ENCODE measurements around the gene FNDC8. TPM values are rescaled to one million over a fixed set of nuclear protein-coding genes. Genes with fewer than 3 reads are reported as not detected.

The FNDC8 gene
- total RNA-seq, 4 donors from 2014 or later = not detected

DNA sequence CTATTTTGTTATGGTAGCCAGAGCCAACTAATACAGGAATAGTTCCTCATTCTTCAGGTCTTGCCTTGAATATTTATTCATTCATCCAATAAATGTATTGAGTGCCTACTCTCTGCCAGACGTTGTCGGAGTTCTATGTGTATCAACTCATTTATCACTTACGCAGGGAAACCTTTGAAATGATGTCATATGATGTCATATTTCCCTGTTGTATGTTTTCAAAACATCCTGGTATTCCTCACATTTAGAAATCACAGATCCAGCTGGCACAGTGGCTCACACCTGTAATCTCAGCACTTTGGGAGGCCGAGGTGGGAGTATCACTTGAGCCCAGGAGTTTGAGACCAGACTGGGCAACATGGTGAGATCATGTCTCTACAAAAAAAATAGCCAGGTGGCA is 23.4 kb downstream of the FNDC8 start:
- intact Hi-C loops (cut with DNase I) = loop anchor here (5.0 kb wide), 1 partner anchor 97 kb away; the partner anchor contains the start of gene SLFN5
- TF ChIP-seq EP300 (IDR thresholded peaks at IDR 0.05) (no peak), POLR2A (IDR thresholded peaks at IDR 0.05; ENCODE audit: low read depth) (no peak), POLR2AphosphoS5 (IDR thresholded peaks at IDR 0.05) (no peak)
- TF ChIP-seq, protein P1, sequence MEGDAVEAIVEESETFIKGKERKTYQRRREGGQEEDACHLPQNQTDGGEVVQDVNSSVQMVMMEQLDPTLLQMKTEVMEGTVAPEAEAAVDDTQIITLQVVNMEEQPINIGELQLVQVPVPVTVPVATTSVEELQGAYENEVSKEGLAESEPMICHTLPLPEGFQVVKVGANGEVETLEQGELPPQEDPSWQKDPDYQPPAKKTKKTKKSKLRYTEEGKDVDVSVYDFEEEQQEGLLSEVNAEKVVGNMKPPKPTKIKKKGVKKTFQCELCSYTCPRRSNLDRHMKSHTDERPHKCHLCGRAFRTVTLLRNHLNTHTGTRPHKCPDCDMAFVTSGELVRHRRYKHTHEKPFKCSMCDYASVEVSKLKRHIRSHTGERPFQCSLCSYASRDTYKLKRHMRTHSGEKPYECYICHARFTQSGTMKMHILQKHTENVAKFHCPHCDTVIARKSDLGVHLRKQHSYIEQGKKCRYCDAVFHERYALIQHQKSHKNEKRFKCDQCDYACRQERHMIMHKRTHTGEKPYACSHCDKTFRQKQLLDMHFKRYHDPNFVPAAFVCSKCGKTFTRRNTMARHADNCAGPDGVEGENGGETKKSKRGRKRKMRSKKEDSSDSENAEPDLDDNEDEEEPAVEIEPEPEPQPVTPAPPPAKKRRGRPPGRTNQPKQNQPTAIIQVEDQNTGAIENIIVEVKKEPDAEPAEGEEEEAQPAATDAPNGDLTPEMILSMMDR (IDR thresholded peaks at IDR 0.05) = no peak
- Histone ChIP-seq H3K4me3 (no peak overlapping the region), H3K4me1 (peaks cover 12 to 26% (median 23%) of the 10 kb centered on the region in 4 donors), H3K9me3 (no peaks in the 10 kb centered on the region), H3K27me3 (peaks cover 0 to 3% (median 0%) of the 10 kb centered on the region in 4 donors), H3K36me3 (peaks cover 0 to 4% (median under 1%) of the 10 kb centered on the region in 4 donors), H3K27ac (replicated peaks in 1 of 4) (no peak overlapping the region)
- DNase-seq (ENCODE audit: extremely low spot score) = no peak
- WGBS = 82% methylated on average over 4 of the region's 4 CpGs

DNA sequence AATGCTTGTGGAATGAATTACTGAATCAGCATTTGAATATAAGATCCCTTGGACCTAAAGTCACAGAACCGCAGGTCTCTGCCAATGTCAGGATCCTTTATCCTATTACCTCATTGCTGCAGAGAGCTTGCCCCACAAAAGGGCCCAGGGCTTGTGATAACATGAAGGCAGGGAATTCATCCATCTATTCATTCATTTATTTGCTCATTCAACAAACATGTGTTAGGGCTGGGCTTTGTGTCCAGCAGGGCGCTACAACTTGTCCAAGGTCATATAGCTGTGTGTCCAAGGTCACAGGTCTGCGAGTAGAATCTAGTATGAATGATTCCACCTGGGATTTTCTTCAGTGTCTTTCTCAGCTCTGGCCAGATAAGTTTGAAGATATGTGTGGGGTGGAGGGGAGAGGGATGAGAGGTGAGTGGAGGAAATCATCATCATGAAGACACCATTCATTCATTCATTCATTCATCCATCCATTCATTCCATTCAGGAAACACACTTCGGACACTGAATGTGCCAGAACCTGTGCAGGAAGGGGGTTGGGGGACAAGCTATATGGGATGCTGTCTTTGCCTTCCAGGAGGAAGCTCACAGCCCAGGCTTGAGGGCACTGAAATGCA is 24.9 kb downstream of the FNDC8 start:
- TF ChIP-seq EP300 (IDR thresholded peaks at IDR 0.05) (no peak), POLR2A (IDR thresholded peaks at IDR 0.05; ENCODE audit: low read depth) (no peak), POLR2AphosphoS5 (IDR thresholded peaks at IDR 0.05) (no peak)
- TF ChIP-seq, protein P1 (IDR thresholded peaks at IDR 0.05) = no peak
- Histone ChIP-seq H3K36me3 (peaks cover 0 to 7% (median 0%) of the 10 kb centered on the region in 4 donors), H3K4me1 (peaks cover 3 to 11% (median 11%) of the 10 kb centered on the region in 4 donors), H3K27ac (replicated peaks in 1 of 4) (no peak overlapping the region), H3K4me3 (no peak overlapping the region), H3K9me3 (no peaks in the 10 kb centered on the region), H3K27me3 (peaks cover 0 to 3% (median 0%) of the 10 kb centered on the region in 4 donors)
- 58% methylated on average over 4 of the region's 4 CpGs for WGBS
- intact Hi-C loops (cut with DNase I) = no loop called here
- DNase-seq (ENCODE audit: extremely low spot score) = no peak

DNA sequence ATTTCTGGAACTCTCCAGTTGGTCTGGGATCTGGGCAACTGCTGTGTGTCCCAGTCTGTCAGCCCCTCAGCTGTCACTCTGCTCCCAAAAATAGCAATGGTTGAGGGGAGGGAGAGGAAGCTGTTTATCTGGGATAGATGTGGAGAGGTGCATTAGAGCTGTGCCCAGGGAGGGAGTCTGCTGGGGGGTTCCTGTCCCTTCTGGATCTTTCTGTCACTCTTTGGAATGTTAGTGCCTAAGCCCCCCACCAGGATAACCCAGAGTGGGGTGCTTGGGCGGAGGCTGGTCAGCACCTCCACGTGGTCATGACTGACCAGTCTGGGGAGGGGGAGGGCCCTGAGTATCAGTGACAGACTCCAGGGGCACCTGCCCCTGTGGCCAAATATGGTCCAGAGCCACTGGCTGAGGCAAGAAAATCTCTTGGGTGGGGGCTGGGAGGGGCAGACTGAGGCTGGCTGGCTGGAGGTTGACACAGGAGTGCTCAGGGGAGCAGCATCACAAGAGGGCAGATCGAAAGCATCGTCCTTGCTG is 26.0 kb downstream of the FNDC8 start, which contains the start of gene UNC45B:
Gene UNC45B, plus strand, starts transcription at position 443 of the 531 bp plus-strand sequence. CDS start 447 bp downstream, outside the sequence.
- Histone ChIP-seq H3K27ac (replicated peaks in 1 of 4) (no peak within 1 kb of the TSS), H3K4me3 (no peak within 1 kb of the TSS), H3K36me3 (peaks cover 0 to 12% (median 0%) of the 10 kb centered on the region in 4 donors), H3K27me3 (peaks cover 0 to 3% (median 0%) of the 10 kb centered on the region in 4 donors), H3K9me3 (no peaks in the 10 kb centered on the region), H3K4me1 (peaks cover 0 to 4% (median 2%) of the 10 kb centered on the region in 4 donors)
- intact Hi-C loops (cut with DNase I) = no loop called here
- no peak for TF ChIP-seq POLR2A (IDR thresholded peaks at IDR 0.05; ENCODE audit: low read depth)
- no peak for TF ChIP-seq EP300 (IDR thresholded peaks at IDR 0.05)
- no peak for TF ChIP-seq POLR2AphosphoS5 (IDR thresholded peaks at IDR 0.05)
- TF ChIP-seq, protein P1 (IDR thresholded peaks at IDR 0.05) = no peak
- WGBS = 90% methylated on average over 3 of the region's 4 CpGs
- no peak for DNase-seq (ENCODE audit: extremely low spot score)

DNA sequence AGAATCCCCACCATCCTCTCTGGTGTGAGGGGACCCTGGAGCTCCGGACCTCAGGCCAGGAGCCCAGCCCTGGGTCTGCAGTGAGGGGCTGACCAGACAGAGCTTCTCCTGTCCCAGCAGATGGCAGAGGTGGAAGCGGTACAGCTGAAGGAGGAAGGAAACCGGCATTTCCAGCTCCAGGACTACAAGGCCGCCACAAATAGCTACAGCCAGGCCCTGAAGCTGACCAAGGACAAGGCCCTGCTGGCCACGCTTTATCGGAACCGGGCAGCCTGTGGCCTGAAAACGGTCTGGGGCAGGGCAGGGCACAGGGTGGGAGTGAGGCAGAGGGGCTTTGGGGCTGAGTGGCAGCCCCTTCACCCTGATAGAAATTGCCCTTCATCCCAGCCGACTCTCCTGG is 26.7 kb downstream of the FNDC8 start:
- intact Hi-C loops (cut with DNase I) = no loop called here
- peaks cover 0 to 12% (median 0%) of the 10 kb centered on the region in 4 donors for H3K36me3 ChIP-seq
- DNase-seq (ENCODE audit: extremely low spot score) = no peak
- 72% methylated on average over 8 of the region's 9 CpGs for WGBS
- H3K4me3 ChIP-seq = no peak overlapping the region
- no peak overlapping the region for H3K27ac ChIP-seq (replicated peaks in 1 of 4)
- TF ChIP-seq EP300 (IDR thresholded peaks at IDR 0.05) = no peak
- no peak for TF ChIP-seq POLR2AphosphoS5 (IDR thresholded peaks at IDR 0.05)
- no peak for TF ChIP-seq POLR2A (IDR thresholded peaks at IDR 0.05; ENCODE audit: low read depth)
- TF ChIP-seq, protein P1 (IDR thresholded peaks at IDR 0.05) = no peak
- peaks cover 0 to 4% (median 0%) of the 10 kb centered on the region in 4 donors for H3K4me1 ChIP-seq
- H3K27me3 ChIP-seq = peaks cover 0 to 3% (median 0%) of the 10 kb centered on the region in 4 donors
- H3K9me3 ChIP-seq = no peaks in the 10 kb centered on the region
